A673 (cell line): ENCODE results near the gene SMARCE1.

ENCODE experiments used
- EZH2 ChIP-seq: fragments of 200-600 bp; sonication (generic); IDR thresholded peaks from 2 replicates; pipeline ENCODE4 v1.6.1; 2017; ENCODE audit warnings: borderline replicate concordance, low read depth, mild to moderate bottlenecking, mixed read lengths, antibody characterized with exemption, low read length; ENCODE audit not compliant: poor library complexity, severe bottlenecking
- TF ChIP-seq, protein P1 (sequence below): fragments of 300-800, 200-600 bp; sonication (generic); conservative IDR thresholded peaks from 2 replicates; pipeline ENCODE4 v1.5.1; 2017; ENCODE audit warnings: low read depth, mild to moderate bottlenecking, antibody characterized with exemption, low read length, moderate library complexity, mixed read lengths

DNA sequence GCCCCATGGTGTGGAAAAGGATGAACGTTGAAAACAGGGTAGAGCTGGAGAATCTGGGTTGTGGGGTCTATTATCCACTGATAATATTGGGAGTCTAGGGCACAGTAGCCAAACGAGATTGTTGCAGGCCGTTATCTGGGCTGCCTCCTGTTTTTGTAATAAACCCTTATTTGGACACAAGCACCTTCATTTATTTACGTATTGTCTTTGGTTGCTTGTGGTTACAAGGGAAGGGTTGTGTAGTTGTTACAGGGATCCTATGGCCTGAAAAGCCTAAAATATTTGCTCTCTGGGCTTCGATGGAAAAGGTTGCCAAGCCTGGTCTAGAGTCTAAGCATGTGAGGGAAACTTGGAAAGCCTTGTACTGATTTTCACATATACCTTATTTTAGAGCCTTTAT lies 4.3 kb upstream of the SMARCE1 start:
- TF ChIP-seq, protein P1, sequence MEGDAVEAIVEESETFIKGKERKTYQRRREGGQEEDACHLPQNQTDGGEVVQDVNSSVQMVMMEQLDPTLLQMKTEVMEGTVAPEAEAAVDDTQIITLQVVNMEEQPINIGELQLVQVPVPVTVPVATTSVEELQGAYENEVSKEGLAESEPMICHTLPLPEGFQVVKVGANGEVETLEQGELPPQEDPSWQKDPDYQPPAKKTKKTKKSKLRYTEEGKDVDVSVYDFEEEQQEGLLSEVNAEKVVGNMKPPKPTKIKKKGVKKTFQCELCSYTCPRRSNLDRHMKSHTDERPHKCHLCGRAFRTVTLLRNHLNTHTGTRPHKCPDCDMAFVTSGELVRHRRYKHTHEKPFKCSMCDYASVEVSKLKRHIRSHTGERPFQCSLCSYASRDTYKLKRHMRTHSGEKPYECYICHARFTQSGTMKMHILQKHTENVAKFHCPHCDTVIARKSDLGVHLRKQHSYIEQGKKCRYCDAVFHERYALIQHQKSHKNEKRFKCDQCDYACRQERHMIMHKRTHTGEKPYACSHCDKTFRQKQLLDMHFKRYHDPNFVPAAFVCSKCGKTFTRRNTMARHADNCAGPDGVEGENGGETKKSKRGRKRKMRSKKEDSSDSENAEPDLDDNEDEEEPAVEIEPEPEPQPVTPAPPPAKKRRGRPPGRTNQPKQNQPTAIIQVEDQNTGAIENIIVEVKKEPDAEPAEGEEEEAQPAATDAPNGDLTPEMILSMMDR: no peak
- TF ChIP-seq EZH2: no peak
